ENCODE results near the gene POLRMT.

POLRMT gene

GRCh38 chr19:567296-567900 lies 65.9 kb downstream of the POLRMT start:
- H3K27ac ChIP-seq (ENCODE audit: low read depth, low read length) = no peak overlapping the region
- H3K27me3 ChIP-seq (ENCODE audit: control insufficient read depth in 1 of 2, insufficient read depth in 2 of 2, low read length in 2 of 2) = no peaks in the 10 kb centered on the region
- H3K4me3 ChIP-seq (ENCODE audit: low read depth in 1 of 2, low read length in 2 of 2) = no peak overlapping the region
- H3K9me3 ChIP-seq (ENCODE audit: control insufficient read depth in 1 of 2, low read length in 2 of 2) = no peaks in the 10 kb centered on the region
- H3K36me3 ChIP-seq (ENCODE audit: control insufficient read depth in 1 of 2, insufficient read depth in 2 of 2, low read length in 2 of 2) = no peaks in the 10 kb centered on the region
- H3K9ac ChIP-seq (ENCODE audit: low read depth in 1 of 2, low read length in 2 of 2) = no peak overlapping the region
- H3K4me1 ChIP-seq (ENCODE audit: control insufficient read depth in 1 of 2, insufficient read depth in 2 of 2, low read length in 2 of 2) = peaks cover 0 to 9% of the 10 kb centered on the region in 2 donors

All from duodenal mucosa (tissue), 2 donors.